ENCODE measurements around the gene HAUS5.

DNA sequence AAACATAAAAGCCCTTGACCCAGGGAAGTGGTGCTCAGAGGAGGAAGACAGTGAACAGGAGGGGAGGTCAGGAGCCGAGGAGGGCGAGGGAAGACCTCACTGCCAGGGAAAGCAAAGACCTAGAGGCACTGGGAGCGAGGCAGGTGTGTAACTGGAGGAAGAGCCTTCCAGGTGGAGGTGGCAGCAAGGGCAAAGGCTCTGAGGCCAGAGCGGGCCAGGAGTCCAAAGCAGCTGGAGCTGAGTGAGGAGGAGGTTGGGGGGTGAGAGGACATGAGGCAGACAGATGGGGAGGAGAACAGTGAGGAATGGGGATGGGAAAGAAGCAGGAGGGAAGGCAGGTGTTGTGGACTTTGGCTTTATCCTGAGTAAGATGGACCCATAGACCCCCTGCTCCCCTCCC is 57.4 kb downstream of the HAUS5 start:
- TF ChIP-seq, protein P1, sequence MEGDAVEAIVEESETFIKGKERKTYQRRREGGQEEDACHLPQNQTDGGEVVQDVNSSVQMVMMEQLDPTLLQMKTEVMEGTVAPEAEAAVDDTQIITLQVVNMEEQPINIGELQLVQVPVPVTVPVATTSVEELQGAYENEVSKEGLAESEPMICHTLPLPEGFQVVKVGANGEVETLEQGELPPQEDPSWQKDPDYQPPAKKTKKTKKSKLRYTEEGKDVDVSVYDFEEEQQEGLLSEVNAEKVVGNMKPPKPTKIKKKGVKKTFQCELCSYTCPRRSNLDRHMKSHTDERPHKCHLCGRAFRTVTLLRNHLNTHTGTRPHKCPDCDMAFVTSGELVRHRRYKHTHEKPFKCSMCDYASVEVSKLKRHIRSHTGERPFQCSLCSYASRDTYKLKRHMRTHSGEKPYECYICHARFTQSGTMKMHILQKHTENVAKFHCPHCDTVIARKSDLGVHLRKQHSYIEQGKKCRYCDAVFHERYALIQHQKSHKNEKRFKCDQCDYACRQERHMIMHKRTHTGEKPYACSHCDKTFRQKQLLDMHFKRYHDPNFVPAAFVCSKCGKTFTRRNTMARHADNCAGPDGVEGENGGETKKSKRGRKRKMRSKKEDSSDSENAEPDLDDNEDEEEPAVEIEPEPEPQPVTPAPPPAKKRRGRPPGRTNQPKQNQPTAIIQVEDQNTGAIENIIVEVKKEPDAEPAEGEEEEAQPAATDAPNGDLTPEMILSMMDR (IDR thresholded peaks at IDR 0.05), result no peak
- TF ChIP-seq EZH2 (IDR thresholded peaks at IDR 0.05), result no peak
- no peak for TF ChIP-seq EZH2phosphoT487 (IDR thresholded peaks at IDR 0.05)
